Body of pancreas (tissue), 4 donors: ENCODE data around the gene IL19.

Experiments
- POLR2A ChIP-seq, 3 donors: fragments of 450-650 bp; IDR thresholded peaks; one replicate each; pipeline ENCODE4 v1.6.1; 2016; ENCODE audit warnings: antibody characterized with exemption in 3 of 3, mild to moderate bottlenecking in 2 of 3
- TF ChIP-seq, protein P1 (sequence below), 7 experiments: fragments of 450-650 bp in 4 of 7; fragments of 200-600 bp in 3 of 7; sonication (generic) in 3 of 7; IDR thresholded peaks; one replicate each; pipeline ENCODE4 v1.5.1; 2016 to 2019; ENCODE audit warnings: antibody characterized with exemption in 7 of 7

DNA sequence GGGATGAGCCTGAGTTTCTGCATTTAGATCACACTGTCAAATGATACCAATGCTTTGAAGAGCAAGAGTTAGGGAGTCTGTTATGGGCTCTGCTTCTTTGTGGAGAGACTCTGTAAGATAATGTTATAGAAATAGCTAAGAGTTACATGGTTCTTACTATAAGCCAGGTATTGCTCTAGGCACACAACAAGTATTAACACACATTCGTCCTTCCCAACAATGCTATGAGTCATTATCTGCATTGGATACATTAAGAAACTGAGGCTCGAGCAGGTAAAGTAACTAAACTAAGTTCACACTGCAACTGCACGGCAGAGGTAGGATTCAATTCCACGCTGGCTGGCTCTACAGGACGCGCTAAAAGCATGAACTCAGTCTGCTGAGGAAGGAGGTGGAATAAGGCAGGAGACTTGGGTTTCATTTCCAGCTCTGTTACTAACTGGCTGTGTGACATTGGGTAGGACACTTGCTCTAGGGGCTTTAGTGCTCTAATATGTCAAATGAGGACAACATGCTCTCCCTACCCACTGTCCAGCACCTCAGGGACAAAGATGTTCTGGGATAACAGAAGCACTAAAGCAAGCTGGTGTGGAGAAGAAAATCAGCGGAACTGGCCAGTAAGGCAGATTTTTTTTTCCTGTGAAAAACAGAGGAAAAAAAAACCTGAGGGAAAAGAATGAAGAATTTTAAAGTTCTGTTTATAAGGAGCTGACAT, 71.2 kb downstream of the IL19 start:
- TF ChIP-seq, protein P1, sequence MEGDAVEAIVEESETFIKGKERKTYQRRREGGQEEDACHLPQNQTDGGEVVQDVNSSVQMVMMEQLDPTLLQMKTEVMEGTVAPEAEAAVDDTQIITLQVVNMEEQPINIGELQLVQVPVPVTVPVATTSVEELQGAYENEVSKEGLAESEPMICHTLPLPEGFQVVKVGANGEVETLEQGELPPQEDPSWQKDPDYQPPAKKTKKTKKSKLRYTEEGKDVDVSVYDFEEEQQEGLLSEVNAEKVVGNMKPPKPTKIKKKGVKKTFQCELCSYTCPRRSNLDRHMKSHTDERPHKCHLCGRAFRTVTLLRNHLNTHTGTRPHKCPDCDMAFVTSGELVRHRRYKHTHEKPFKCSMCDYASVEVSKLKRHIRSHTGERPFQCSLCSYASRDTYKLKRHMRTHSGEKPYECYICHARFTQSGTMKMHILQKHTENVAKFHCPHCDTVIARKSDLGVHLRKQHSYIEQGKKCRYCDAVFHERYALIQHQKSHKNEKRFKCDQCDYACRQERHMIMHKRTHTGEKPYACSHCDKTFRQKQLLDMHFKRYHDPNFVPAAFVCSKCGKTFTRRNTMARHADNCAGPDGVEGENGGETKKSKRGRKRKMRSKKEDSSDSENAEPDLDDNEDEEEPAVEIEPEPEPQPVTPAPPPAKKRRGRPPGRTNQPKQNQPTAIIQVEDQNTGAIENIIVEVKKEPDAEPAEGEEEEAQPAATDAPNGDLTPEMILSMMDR (IDR thresholded peaks at IDR 0.05), result no peak
- TF ChIP-seq POLR2A (IDR thresholded peaks at IDR 0.05), result no peak
